Thyroid gland (tissue), 4 donors: ENCODE data around the gene TIAM2. TPM values are rescaled to one million over a fixed set of nuclear protein-coding genes. Genes with fewer than 3 reads are reported as not detected.

Experiments
- DNase-seq, 2 donors: peaks; one replicate each; pipeline ENCODE4 v3.0.0-alpha.2; 2019
- H3K27ac ChIP-seq, 3 donors: fragments of 200-600 bp; sonication (generic); 1 replicate in 2 of 3; 2 replicates in 1 of 3; pipeline ENCODE4 v1.5.1; 2016 to 2019; ENCODE audit warnings: mild to moderate bottlenecking in 1 of 3, moderate library complexity in 1 of 3
- H3K27me3 ChIP-seq: fragments of 200-600 bp; sonication (generic); one replicate; pipeline ENCODE4 v1.5.1; 2019
- H3K36me3 ChIP-seq, 2 donors: fragments of 200-600 bp; sonication (generic); one replicate each; pipeline ENCODE4 v1.5.1; 2016 to 2019
- H3K4me1 ChIP-seq, 2 donors: fragments of 200-600 bp; sonication (generic); one replicate each; pipeline ENCODE4 v1.5.1; 2017 to 2019
- H3K4me3 ChIP-seq, 3 donors: fragments of 200-600 bp; sonication (generic); replicated peaks in 1 of 3; 1 replicate in 2 of 3; 2 replicates in 1 of 3; pipeline ENCODE4 v1.5.1; 2016; ENCODE audit warnings: mild to moderate bottlenecking in 1 of 3
- H3K9me3 ChIP-seq: fragments of 200-600 bp; sonication (generic); one replicate; pipeline ENCODE4 v1.5.1; 2017
- CTCF ChIP-seq, 6 experiments: fragments of 200-600 bp in 3 of 6; fragments of 450-650 bp in 3 of 6; sonication (generic) in 3 of 6; IDR thresholded peaks; one replicate each; pipeline ENCODE4 v1.5.1; 2016 to 2019; ENCODE audit warnings: antibody characterized with exemption in 6 of 6, mild to moderate bottlenecking in 2 of 6, inconsistent platforms in 1 of 6, moderate library complexity in 1 of 6
- POLR2A ChIP-seq, 2 donors: fragments of 450-650 bp; IDR thresholded peaks; one replicate each; pipeline ENCODE4 v1.6.1; 2017; ENCODE audit warnings: antibody characterized with exemption in 2 of 2, mild to moderate bottlenecking in 2 of 2, moderate library complexity in 1 of 2
- WGBS, 2 donors: methylation state at CpG; one replicate each; pipeline ENCODE4 v1.1.5; 2017; 5-methylcytosine and 5-hydroxymethylcytosine counted together
- intact Hi-C: fragments of 100-400 bp; cut with DNase I; formaldehyde crosslinking; loops from one replicate; pipeline ENCODE4 v1.15.1; 2023
- total RNA-seq, 4 donors: library from RNA; depleted of rRNA; stranded (reverse); fragments of >200 nt; gene quantifications; one replicate each; pipeline ENCODE4 v1.2.3, GENCODE V29; 2016

Gene TIAM2
- total RNA-seq, 4 donors from 2014 or later: 11.1 to 26.1 (median 18.5) TPM

GRCh38 chr6:155155787-155156447, 160.8 kb downstream of the TIAM2 start:
- no peaks in the 10 kb centered on the region for H3K27me3 ChIP-seq
- H3K36me3 ChIP-seq: no peaks in the 10 kb centered on the region
- intact Hi-C loops: no loop called here
- 83 to 88% methylated on average over 10 of the region's 10 CpGs for WGBS, 2 donors
- H3K27ac ChIP-seq: no peak overlapping the region
- peaks cover 0 to 16% of the 10 kb centered on the region in 2 donors for H3K4me1 ChIP-seq
- no peak for DNase-seq
- TF ChIP-seq CTCF (IDR thresholded peaks at IDR 0.05) (no peak), POLR2A (IDR thresholded peaks at IDR 0.05) (no peak)
- no peaks in the 10 kb centered on the region for H3K9me3 ChIP-seq
- H3K4me3 ChIP-seq: no peak overlapping the region

- WGBS, 2 donors: 91 to 92% methylated on average over 6 of the region's 6 CpGs
These were observed 162.0 kb downstream of the TIAM2 start for GRCh38 chr6:155157101-155157500.

GRCh38 chr6:155158030-155158843, 163.1 kb downstream of the TIAM2 start:
- H3K27ac ChIP-seq: no peak overlapping the region
- no peaks in the 10 kb centered on the region for H3K27me3 ChIP-seq
- intact Hi-C loops: no loop called here
- WGBS, 2 donors: 60 to 68% methylated on average over 5 of the region's 5 CpGs
- TF ChIP-seq CTCF (IDR thresholded peaks at IDR 0.05) (no peak), POLR2A (IDR thresholded peaks at IDR 0.05) (no peak)
- no peak overlapping the region for H3K4me3 ChIP-seq
- peaks cover 0 to 16% of the 10 kb centered on the region in 2 donors for H3K4me1 ChIP-seq
- no peaks in the 10 kb centered on the region for H3K36me3 ChIP-seq
- no peaks in the 10 kb centered on the region for H3K9me3 ChIP-seq
- DNase-seq: no peak

More at GRCh38 chr6:155157101-155157500, 162.0 kb downstream of the TIAM2 start:
- Histone ChIP-seq H3K27ac (no peak overlapping the region), H3K4me1 (peaks cover 0 to 16% of the 10 kb centered on the region in 2 donors), H3K9me3 (no peaks in the 10 kb centered on the region), H3K36me3 (no peaks in the 10 kb centered on the region), H3K27me3 (no peaks in the 10 kb centered on the region), H3K4me3 (no peak overlapping the region)
- DNase-seq: no peak
- TF ChIP-seq POLR2A (IDR thresholded peaks at IDR 0.05) (no peak), CTCF (IDR thresholded peaks at IDR 0.05) (no peak)
- intact Hi-C loops: no loop called here

- DNase-seq: no peak
These were observed 167.6 kb downstream of the TIAM2 start for GRCh38 chr6:155162682-155163081.

More at GRCh38 chr6:155162682-155163081, 167.6 kb downstream of the TIAM2 start:
- intact Hi-C loops: no loop called here
- TF ChIP-seq POLR2A (IDR thresholded peaks at IDR 0.05): no peak
- no peak for TF ChIP-seq CTCF (IDR thresholded peaks at IDR 0.05)
- no peak overlapping the region for H3K4me3 ChIP-seq
- WGBS, 2 donors: 83 to 91% methylated on average over 3 of the region's 3 CpGs
- peaks cover 0 to 8% of the 10 kb centered on the region in 2 donors for H3K4me1 ChIP-seq
- H3K36me3 ChIP-seq: no peaks in the 10 kb centered on the region
- no peaks in the 10 kb centered on the region for H3K9me3 ChIP-seq
- H3K27me3 ChIP-seq: no peaks in the 10 kb centered on the region
- no peak overlapping the region for H3K27ac ChIP-seq
